H1 (cell line): ENCODE data around the gene TMEM129. TPM values are rescaled to one million over a fixed set of nuclear protein-coding genes. Genes with fewer than 3 reads are reported as not detected.

Source experiments
- CTCF ChIA-PET: fragments of 300-600 bp; sonication (Branson Sonifier 250); formaldehyde crosslinking; loops from one replicate; lab custom pipeline; 2021; ENCODE audit not compliant: partially characterized antibody; lab: Charles Lee
- POLR2A ChIA-PET: fragments of 300-600 bp; sonication (Branson Sonifier 250); formaldehyde crosslinking; loops from one replicate; lab custom pipeline; 2021; ENCODE audit warnings: inconsistent platforms; ENCODE audit not compliant: partially characterized antibody; lab: Charles Lee
- DNase-seq, 2 experiments: peaks; one replicate each; pipeline versions ENCODE4 v3.0.0 to v3.0.0-alpha.2; 2010 to 2022; ENCODE audit warnings: low spot score in 2 of 2, low read depth in 1 of 2, mixed read lengths in 1 of 2
- FAIRE-seq: peaks from 2 replicates; lab custom pipeline; 2011; peaks lifted over from hg19 to GRCh38; lab: Jason Lieb, UNC
- H2AFZ ChIP-seq: 2 replicates; pipeline ENCODE4 v1.8.1; 2012; ENCODE audit warnings: low read length, inconsistent platforms
- H2AK5ac ChIP-seq: 2 replicates; pipeline ENCODE4 v1.6.1; 2013; ENCODE audit warnings: low read depth, low read length
- H2BK120ac ChIP-seq: replicated peaks from 2 replicates; pipeline ENCODE3; 2013; ENCODE audit warnings: low read depth, low read length, inconsistent platforms
- H2BK12ac ChIP-seq: 2 replicates; pipeline ENCODE4 v1.6.1; 2013; ENCODE audit warnings: low read depth, low read length
- H2BK15ac ChIP-seq: 2 replicates; pipeline ENCODE4 v1.6.1; 2013; ENCODE audit warnings: low read length
- H2BK20ac ChIP-seq: 2 replicates; pipeline ENCODE4 v1.6.1; 2013; ENCODE audit warnings: low read length
- H2BK5ac ChIP-seq: 2 replicates; pipeline ENCODE4 v1.6.1; 2013; ENCODE audit warnings: low read depth, low read length
- H3K14ac ChIP-seq: 2 replicates; pipeline ENCODE4 v1.6.1; 2013; ENCODE audit warnings: inconsistent platforms; ENCODE audit not compliant: insufficient read length
- H3K18ac ChIP-seq: 2 replicates; pipeline ENCODE4 v1.6.1; 2013; ENCODE audit warnings: low read length; ENCODE audit errors: extremely low read depth
- H3K23ac ChIP-seq: 2 replicates; pipeline ENCODE4 v1.6.1; 2013; ENCODE audit warnings: inconsistent platforms; ENCODE audit not compliant: insufficient read length
- H3K23me2 ChIP-seq: 2 replicates; pipeline ENCODE4 v1.6.1; 2013; ENCODE audit warnings: low read depth, low read length
- H3K27ac ChIP-seq: 2 replicates; pipeline ENCODE4 v1.6.1; 2011; ENCODE audit warnings: low read depth, low read length, inconsistent platforms
- H3K27me3 ChIP-seq, 4 experiments: replicated peaks in 1 of 4; 1 replicate in 1 of 4; 2 replicates in 3 of 4; pipeline versions ENCODE4 v1.6.1 to v1.8.1; 2011 to 2013; ENCODE audit warnings: low read length in 3 of 4, mild to moderate bottlenecking in 3 of 4, inconsistent platforms in 2 of 4, mixed read lengths in 2 of 4, moderate library complexity in 1 of 4; ENCODE audit not compliant: control insufficient read depth in 3 of 4, insufficient read depth in 3 of 4; ENCODE audit errors: extremely low read depth in 1 of 4
- H3K36me3 ChIP-seq, 4 experiments: 2 replicates each; pipeline versions ENCODE4 v1.6.1 to v1.8.1; 2011 to 2013; ENCODE audit warnings: mild to moderate bottlenecking in 4 of 4, low read length in 3 of 4, moderate library complexity in 2 of 4, control low read depth in 1 of 4, inconsistent platforms in 1 of 4; ENCODE audit not compliant: insufficient read depth in 4 of 4, control insufficient read depth in 2 of 4
- H3K4ac ChIP-seq: replicated peaks from 2 replicates; pipeline ENCODE3; 2013; ENCODE audit warnings: low read length, low read depth, mixed read lengths, inconsistent platforms; ENCODE audit not compliant: insufficient read length
- H3K4me1 ChIP-seq, 4 experiments: replicated peaks in 1 of 4; 1 replicate in 1 of 4; 2 replicates in 3 of 4; pipeline versions ENCODE4 v1.6.1 to v1.8.1; 2011 to 2013; ENCODE audit warnings: low read length in 3 of 4, inconsistent platforms in 2 of 4, mixed read lengths in 1 of 4; ENCODE audit not compliant: insufficient read depth in 4 of 4, control insufficient read depth in 3 of 4
- H3K4me2 ChIP-seq, 2 experiments: 2 replicates each; pipeline versions ENCODE4 v1.6.1 to v1.8.1; 2011 to 2013; ENCODE audit warnings: low read depth in 2 of 2, low read length in 2 of 2, control low read depth in 1 of 2, inconsistent platforms in 1 of 2, mild to moderate bottlenecking in 1 of 2; ENCODE audit not compliant: insufficient read depth in 1 of 2
- H3K4me3 ChIP-seq, 4 experiments: fragments of 200-600, 300-600 bp in 1 of 4; sonication (generic), shearing (Covaris generic), sonication (Bioruptor Twin) in 1 of 4; 2 replicates each; pipeline versions ENCODE4 v1.5.1 to v1.8.1; 2011 to 2016; ENCODE audit warnings: low read length in 4 of 4, low read depth in 3 of 4, control low read depth in 2 of 4, inconsistent platforms in 2 of 4, mild to moderate bottlenecking in 2 of 4, mixed read lengths in 1 of 4, moderate library complexity in 1 of 4; ENCODE audit not compliant: insufficient read depth in 2 of 4; ENCODE audit errors: extremely low read depth in 1 of 4
- H3K56ac ChIP-seq: replicated peaks from 2 replicates; pipeline ENCODE3; 2013; ENCODE audit warnings: low read depth, mild to moderate bottlenecking, mixed read lengths, low read length, inconsistent platforms; ENCODE audit not compliant: insufficient read length
- H3K79me1 ChIP-seq: 2 replicates; pipeline ENCODE4 v1.6.1; 2013; ENCODE audit warnings: low read depth, low read length, control low read depth
- H3K79me2 ChIP-seq, 2 experiments: 2 replicates each; pipeline versions ENCODE4 v1.6.1 to v1.8.1; 2012 to 2013; ENCODE audit warnings: low read length in 2 of 2, mild to moderate bottlenecking in 2 of 2, inconsistent platforms in 1 of 2; ENCODE audit not compliant: insufficient read depth in 2 of 2, control insufficient read depth in 1 of 2
- H3K9ac ChIP-seq, 4 experiments: replicated peaks in 1 of 4; 1 replicate in 1 of 4; 2 replicates in 3 of 4; pipeline versions ENCODE4 v1.6.1 to v1.8.1; 2011 to 2013; ENCODE audit warnings: low read depth in 3 of 4, low read length in 3 of 4, control low read depth in 2 of 4, mild to moderate bottlenecking in 2 of 4, moderate library complexity in 2 of 4, inconsistent platforms in 1 of 4; ENCODE audit errors: extremely low read depth in 1 of 4
- H3K9me3 ChIP-seq, 2 experiments: 2 replicates each; pipeline versions ENCODE4 v1.6.1 to v1.8.1; 2012 to 2013; ENCODE audit warnings: mild to moderate bottlenecking in 2 of 2, moderate library complexity in 2 of 2, control low read depth in 1 of 2, inconsistent platforms in 1 of 2, low read depth in 1 of 2, low read length in 1 of 2, mixed read lengths in 1 of 2; ENCODE audit not compliant: insufficient read depth in 2 of 2
- H4K20me1 ChIP-seq, 2 experiments: replicated peaks in 1 of 2; 2 replicates each; pipeline versions ENCODE3 to v1.8.1; 2011 to 2013; ENCODE audit warnings: inconsistent platforms in 2 of 2, low read length in 2 of 2, mild to moderate bottlenecking in 1 of 2; ENCODE audit not compliant: insufficient read depth in 2 of 2, control insufficient read depth in 1 of 2
- H4K5ac ChIP-seq: 2 replicates; pipeline ENCODE4 v1.6.1; 2013; ENCODE audit warnings: low read length, low read depth, mixed read lengths, inconsistent platforms; ENCODE audit not compliant: insufficient read length
- H4K8ac ChIP-seq: 2 replicates; pipeline ENCODE4 v1.8.0; 2013; ENCODE audit warnings: mild to moderate bottlenecking, moderate library complexity, low read length, inconsistent platforms; ENCODE audit not compliant: insufficient read depth; ENCODE audit errors: extremely low read depth
- H4K91ac ChIP-seq: replicated peaks from 2 replicates; pipeline ENCODE3; 2013; ENCODE audit warnings: low read length, mixed read lengths, inconsistent platforms; ENCODE audit not compliant: insufficient read length
- BCL11A ChIP-seq, 2 experiments: IDR thresholded peaks; one replicate each; pipeline ENCODE4 v1.6.1; 2011; ENCODE audit warnings: low read depth in 2 of 2, low read length in 2 of 2, mild to moderate bottlenecking in 2 of 2
- WGBS, 2 experiments: shearing (Covaris generic) in 1 of 2; methylation state at CpG; one replicate each; pipeline versions ENCODE4 v1.1.6 to v1.1.7; 2013 to 2015; ENCODE audit warnings: low lambda C conversion rate in 2 of 2, mixed read lengths in 2 of 2, inconsistent platforms in 1 of 2, low coverage in 1 of 2, missing lambda C conversion rate in 1 of 2; ENCODE audit not compliant: insufficient replicate concordance in 2 of 2, insufficient coverage in 1 of 2, insufficient read length in 1 of 2; ENCODE audit errors: extremely low coverage in 1 of 2, missing lambda C conversion rate in 1 of 2; 5-methylcytosine and 5-hydroxymethylcytosine counted together
- polyA plus RNA-seq, 7 experiments: library from polyadenylated mRNA; depleted of rRNA in 3 of 7; stranded (reverse) in 5 of 7; unstranded in 2 of 7; fragments of >200 nt in 5 of 7; fragments of 200-250 nt in 2 of 7; gene quantifications; 1 replicate in 5 of 7; 2 replicates in 1 of 7; 4 replicates in 1 of 7; pipeline versions ENCODE4 v1.2.1 to v1.2.3, GENCODE V29; 2011 to 2013; ENCODE audit warnings: missing spikeins in 2 of 7, mixed read lengths in 2 of 7
- total RNA-seq: library from RNA; stranded (reverse); fragmentation: NEBNext Ultra II Directional; extraction: Animal tissue kit (Norgen Biotek cat#: 25700); gene quantifications from 2 replicates; pipeline ENCODE4 v1.2.1, GENCODE V29; 2021

Gene TMEM129
- total and polyA plus RNA-seq, 2 of the 8 experiments (the other 6 are each of a cell fraction or from before 2014, with no cell fraction given) = 31.5 to 58.7 TPM

DNA sequence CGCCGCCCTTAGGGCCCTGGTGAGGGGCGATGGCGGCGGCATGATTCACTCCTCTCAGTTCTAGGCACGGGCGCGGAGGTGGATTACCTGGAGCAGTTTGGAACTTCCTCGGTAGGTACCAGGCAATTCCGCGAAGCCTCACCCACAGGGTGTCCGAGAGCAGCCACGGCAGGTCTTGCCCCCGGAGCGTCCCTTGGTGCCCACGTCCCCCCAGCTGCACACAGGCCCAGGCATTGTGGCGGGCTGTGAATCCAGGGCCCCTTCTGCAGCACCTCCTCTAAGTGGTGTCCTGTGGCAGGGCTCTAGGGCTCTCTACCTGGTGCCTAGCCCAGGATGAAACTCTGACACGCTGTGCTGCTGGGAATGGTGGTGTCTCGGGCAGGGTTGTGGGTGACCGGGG is 14.1 kb upstream of the TMEM129 start:
- POLR2A ChIA-PET = no interaction called here
- no peaks in the 10 kb centered on the region for H3K4me1 ChIP-seq
- no peak overlapping the region for H3K56ac ChIP-seq
- H2BK20ac ChIP-seq = no peak overlapping the region
- no peak overlapping the region for H2BK15ac ChIP-seq
- H3K27ac ChIP-seq = no peak overlapping the region
- FAIRE-seq = no peak
- H4K91ac ChIP-seq = no peak overlapping the region
- H4K20me1 ChIP-seq = peaks cover 14 to 17% of the 10 kb centered on the region in 2 experiments
- 88% methylated on average over 11 of the region's 20 CpGs; no CpG with 5 or more reads in 1 of the 2 experiments for WGBS, 2 experiments
- no peak overlapping the region for H2BK5ac ChIP-seq
- H2BK12ac ChIP-seq = no peak overlapping the region
- no peak overlapping the region for H4K8ac ChIP-seq
- H3K79me2 ChIP-seq = peaks cover 0 to 12% of the 10 kb centered on the region in 2 experiments; a peak in 2 of 4 replicates
- peaks cover 49 to 88% (median 81%) of the 10 kb centered on the region in 4 experiments for H3K36me3 ChIP-seq
- no peaks in the 10 kb centered on the region for H3K23me2 ChIP-seq
- no peak overlapping the region for H2BK120ac ChIP-seq
- H4K5ac ChIP-seq = no peak overlapping the region
- no peak overlapping the region for H3K14ac ChIP-seq
- H3K4ac ChIP-seq = no peak overlapping the region
- no peak overlapping the region for H3K18ac ChIP-seq
- peaks cover 11% of the 10 kb centered on the region; the same call in 1 of the 2 replicates for H3K79me1 ChIP-seq
- H3K4me2 ChIP-seq = no peak overlapping the region
- no peaks in the 10 kb centered on the region for H3K27me3 ChIP-seq
- no peak overlapping the region for H2AK5ac ChIP-seq
- no peak for DNase-seq
- CTCF ChIA-PET = interaction anchor here (1.7 to 18.6 kb wide), 4 partner anchors 11 to 64 kb away, joined by 4 to 326 read pairs (median 14); no protein-coding TSS in a partner anchor
- no peak overlapping the region; a peak in 2 of 7 replicates for H3K9ac ChIP-seq
- TF ChIP-seq BCL11A (IDR thresholded peaks at IDR 0.05; ENCODE audit: low read depth in 2 of 2, low read length in 2 of 2) = no peak
- H3K23ac ChIP-seq = no peak overlapping the region
- H3K9me3 ChIP-seq = no peaks in the 10 kb centered on the region
- no peak overlapping the region for H2AFZ ChIP-seq
- H3K4me3 ChIP-seq = no peak overlapping the region
